ENCODE data around the gene LGR4.

The LGR4 gene

DNA sequence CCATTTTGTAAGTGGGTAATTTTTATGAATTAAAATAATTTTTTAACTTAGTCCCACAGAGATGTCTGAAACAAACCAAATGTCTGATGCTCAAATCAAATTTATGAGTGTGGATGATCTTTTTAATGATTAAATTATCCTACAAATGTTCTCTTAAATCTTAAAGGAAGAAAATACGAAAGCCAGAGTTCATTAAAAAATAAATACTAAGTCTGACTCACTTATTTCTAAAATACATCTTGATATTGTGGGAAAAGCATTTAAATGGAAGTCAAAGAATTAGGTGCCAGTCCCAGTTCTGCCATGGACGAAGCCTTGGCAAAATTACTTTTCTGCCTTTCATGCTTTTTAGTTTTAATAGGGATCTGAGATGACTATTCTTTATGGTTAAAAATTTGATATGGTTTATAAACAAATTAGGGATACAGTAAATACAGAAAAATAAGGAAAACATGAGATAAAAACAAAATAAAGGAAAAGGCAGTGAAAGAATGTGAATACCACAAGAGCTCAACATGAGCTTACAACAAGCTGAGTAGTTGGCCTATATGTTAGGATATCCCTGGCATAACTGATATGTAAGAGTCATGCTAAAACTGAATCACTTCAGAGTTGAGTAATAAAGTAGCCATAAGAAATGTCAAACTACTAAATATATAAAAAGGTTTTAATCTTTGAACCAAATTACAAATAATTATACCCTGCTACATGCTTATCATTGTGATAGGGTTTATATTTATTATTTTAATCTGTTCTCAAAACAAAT, 118.8 kb downstream of the LGR4 start:
- no peak for TF ChIP-seq CTCF (IDR thresholded peaks at IDR 0.05)

GRCh38 chr11:27352781-27353180, 119.8 kb downstream of the LGR4 start:
- no peak for TF ChIP-seq CTCF (IDR thresholded peaks at IDR 0.05)

GRCh38 chr11:27350511-27350910, 122.1 kb downstream of the LGR4 start:
- TF ChIP-seq CTCF (IDR thresholded peaks at IDR 0.05), result no peak

- TF ChIP-seq CTCF (IDR thresholded peaks at IDR 0.05), result no peak
Observed at GRCh38 chr11:27349919-27350318, 122.7 kb downstream of the LGR4 start.

GRCh38 chr11:27348340-27348873, 124.2 kb downstream of the LGR4 start:
- no peak for TF ChIP-seq CTCF (IDR thresholded peaks at IDR 0.05)

DNA sequence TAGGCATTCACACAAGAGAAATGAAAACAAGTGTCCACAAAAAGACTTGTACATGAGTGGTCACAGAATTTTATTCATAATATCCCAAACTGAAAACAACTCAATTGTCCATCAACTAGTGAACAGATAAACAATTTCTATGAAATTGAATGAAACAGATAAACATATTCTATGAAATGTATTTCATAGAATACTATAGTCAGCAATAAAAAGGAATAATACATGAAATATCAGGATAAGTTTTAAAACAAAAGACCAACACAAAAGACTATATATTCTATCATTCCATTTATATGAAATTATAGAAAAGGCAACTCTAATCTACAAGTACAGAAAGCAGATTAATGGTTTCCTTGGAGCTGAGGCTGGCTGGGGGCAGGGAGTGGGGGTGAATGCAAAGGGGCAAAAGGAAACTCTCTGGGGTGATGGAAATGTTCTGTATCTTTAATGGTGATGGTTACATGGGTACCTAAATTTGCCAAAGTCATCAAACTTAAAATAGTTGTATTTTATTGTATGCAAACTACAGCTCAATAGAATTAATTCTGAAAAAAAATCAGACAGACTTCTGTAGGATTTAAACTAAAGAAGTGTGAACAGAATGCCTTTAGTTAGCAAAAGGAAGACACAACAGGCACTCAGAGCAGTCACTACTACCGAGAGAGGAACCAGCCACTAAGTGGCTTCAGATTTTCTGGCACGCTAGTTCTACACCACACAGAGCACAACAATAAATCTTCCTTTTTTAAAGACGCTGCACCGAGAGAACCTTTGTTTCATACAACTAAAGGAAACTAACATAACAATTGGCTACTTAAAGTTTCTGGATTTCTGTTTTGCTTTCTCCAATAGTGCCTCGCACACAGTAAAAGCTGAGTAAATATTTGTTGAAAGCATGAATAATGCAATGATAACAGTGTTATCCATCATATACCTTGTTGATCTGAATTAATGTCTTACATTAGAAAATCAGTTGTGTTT, 124.9 kb downstream of the LGR4 start:
- no peak for TF ChIP-seq CTCF (IDR thresholded peaks at IDR 0.05)

DNA sequence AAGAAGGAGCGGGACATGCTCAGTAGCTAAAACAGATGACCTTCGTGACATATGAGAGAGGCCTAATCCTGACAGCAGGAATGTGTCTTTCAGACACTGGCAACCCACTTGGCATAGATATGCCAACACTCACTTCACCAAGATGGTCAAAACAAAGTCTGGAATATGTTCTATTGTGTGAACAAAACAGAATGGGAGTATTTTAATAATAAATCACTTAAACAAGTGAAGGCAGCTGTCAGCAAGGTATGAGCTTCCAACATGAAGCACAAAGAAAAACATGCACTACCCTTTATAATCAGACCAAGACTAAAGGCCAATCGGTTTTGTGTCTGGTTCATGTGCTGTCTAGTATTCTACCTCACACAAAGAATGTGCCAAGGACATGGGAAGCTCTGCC, 132.6 kb downstream of the LGR4 start:
- no peak for TF ChIP-seq CTCF (IDR thresholded peaks at IDR 0.05)

Measured in LNCAP (cell line).